CD8-positive, alpha-beta memory T cell (primary cell): Measurements from ENCODE around the gene BYSL. TPM values are rescaled to one million over a fixed set of nuclear protein-coding genes. Genes with fewer than 3 reads are reported as not detected.
A peak's percentile ranks its signal among the peaks of the same experiment; 100 is the strongest.

Experiments
- CTCF ChIA-PET: fragments of 350-600 bp; sonication (Branson Sonifier 250); formaldehyde crosslinking; loops from one replicate; lab custom pipeline; 2021; ENCODE audit warnings: antibody characterized with exemption; lab: Charles Lee
- POLR2A ChIA-PET: fragments of 350-600 bp; sonication (Branson Sonifier 250); formaldehyde crosslinking; loops from one replicate; lab custom pipeline; 2021; ENCODE audit warnings: antibody characterized with exemption; lab: Charles Lee
- DNase-seq, 5 donors: peaks; one replicate each; pipeline versions ENCODE4 v3.0.0 to v3.0.0-alpha.2; 2020 to 2022; ENCODE audit warnings: mixed read lengths in 1 of 5
- H3K27ac ChIP-seq: one replicate; pipeline ENCODE4 v1.7.0; 2013; ENCODE audit warnings: low read depth, mild to moderate bottlenecking, low read length, moderate library complexity
- H3K27me3 ChIP-seq: 2 replicates; pipeline ENCODE4 v1.7.0; 2013; ENCODE audit warnings: low read length, mild to moderate bottlenecking; ENCODE audit not compliant: insufficient read depth, poor library complexity, severe bottlenecking
- H3K36me3 ChIP-seq: 2 replicates; pipeline ENCODE4 v1.7.0; 2013; ENCODE audit warnings: mild to moderate bottlenecking, low read length, moderate library complexity; ENCODE audit not compliant: insufficient read depth
- H3K4me1 ChIP-seq: 2 replicates; pipeline ENCODE4 v1.7.0; 2013; ENCODE audit warnings: mild to moderate bottlenecking, low read length, moderate library complexity; ENCODE audit not compliant: insufficient read depth
- H3K4me3 ChIP-seq: 2 replicates; pipeline ENCODE4 v1.7.0; 2013; ENCODE audit warnings: mild to moderate bottlenecking, low read length
- H3K9me3 ChIP-seq: 2 replicates; pipeline ENCODE4 v1.7.0; 2013; ENCODE audit warnings: mild to moderate bottlenecking, low read length
- H3K27ac Mint-ChIP-seq, 8 donors: one replicate each; pipeline ENCODE4 v1.8.0; 2020 to 2021; ENCODE audit warnings: mixed read lengths in 8 of 8, mild to moderate bottlenecking in 6 of 8, inconsistent platforms in 3 of 8, moderate library complexity in 3 of 8
- H3K27me3 Mint-ChIP-seq, 2 donors: one replicate each; pipeline ENCODE4 v1.8.0; 2020 to 2021; ENCODE audit warnings: mixed read lengths in 2 of 2, mild to moderate bottlenecking in 1 of 2, moderate library complexity in 1 of 2
- H3K36me3 Mint-ChIP-seq, 3 donors: one replicate each; pipeline ENCODE4 v1.8.0; 2020 to 2021; ENCODE audit warnings: mixed read lengths in 3 of 3, inconsistent platforms in 1 of 3, mild to moderate bottlenecking in 1 of 3
- H3K4me1 Mint-ChIP-seq, 3 donors: one replicate each; pipeline ENCODE4 v1.8.0; 2020 to 2021; ENCODE audit warnings: mixed read lengths in 3 of 3, inconsistent platforms in 1 of 3, mild to moderate bottlenecking in 1 of 3
- H3K4me3 Mint-ChIP-seq, 7 donors: one replicate each; pipeline ENCODE4 v1.8.0; 2020 to 2021; ENCODE audit warnings: mixed read lengths in 7 of 7, mild to moderate bottlenecking in 6 of 7, moderate library complexity in 4 of 7, inconsistent platforms in 2 of 7
- H3K9me3 Mint-ChIP-seq, 5 donors: one replicate each; pipeline ENCODE4 v1.8.0; 2020 to 2022; ENCODE audit warnings: mixed read lengths in 5 of 5, mild to moderate bottlenecking in 3 of 5, moderate library complexity in 2 of 5, inconsistent platforms in 1 of 5
- polyA plus RNA-seq: library from polyadenylated mRNA; unstranded; fragments of 300-500 nt; fragmentation: Illumina TruSeq; gene quantifications from one replicate; pipeline ENCODE4 v1.2.3, GENCODE V29; 2021
- total RNA-seq, 2 experiments: library from RNA; stranded (reverse); gene quantifications; one replicate each; pipeline ENCODE4 v1.2.3, GENCODE V29; 2021

BYSL gene
- total and polyA plus RNA-seq, 3 experiments from 2014 or later, result 5.9 to 84.4 (median 80.5) TPM

DNA sequence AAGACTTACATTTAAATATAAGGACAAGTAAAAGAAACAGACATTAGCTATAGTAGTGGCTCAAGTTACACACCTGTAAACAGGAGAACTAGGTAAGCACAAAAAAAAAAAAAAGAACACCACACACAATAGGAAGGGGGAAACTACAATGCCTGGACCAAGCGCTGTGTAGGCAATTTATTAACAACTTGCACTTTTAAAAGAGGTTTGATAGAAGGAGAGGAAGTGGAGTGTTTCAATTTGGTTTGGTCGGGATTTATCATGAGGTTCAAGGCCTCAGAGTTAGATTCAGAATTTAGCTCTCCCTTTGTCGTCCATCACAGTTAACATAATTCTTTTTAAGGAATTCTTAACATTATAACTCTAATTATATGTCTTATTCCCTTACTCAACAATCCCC, 25.0 kb upstream of the BYSL start:
- H3K27me3 ChIP-seq, result no peaks in the 10 kb centered on the region
- Mint-ChIP-seq H3K4me3 (peak overlapping the region in 1 of 7 donors; percentile 26), H3K36me3 (peaks cover 0 to 8% (median 0%) of the 10 kb centered on the region in 3 donors), H3K9me3 (no peaks in the 10 kb centered on the region), H3K27me3 (no peaks in the 10 kb centered on the region), H3K4me1 (peaks cover 9 to 13% (median 11%) of the 10 kb centered on the region in 3 donors), H3K27ac (peak overlapping the region in 7 of 8 donors; percentile 41 to 98 (median 92))
- H3K9me3 ChIP-seq, result no peaks in the 10 kb centered on the region
- DNase-seq, result no peak
- H3K36me3 ChIP-seq, result no peaks in the 10 kb centered on the region
- CTCF ChIA-PET, result interaction anchor here (0.7 to 3.1 kb wide), 6 partner anchors 25 to 208 kb away, joined by 3 to 11 read pairs (median 4); partner anchors contain the start of genes BYSL, MED20 and TOMM6
- H3K4me1 ChIP-seq, result peaks cover 24% of the 10 kb centered on the region
- POLR2A ChIA-PET, result interaction anchor here (0.6 to 2.0 kb wide), 2 partner anchors 25 to 50 kb away, joined by 8 to 12 read pairs; partner anchors contain the start of genes BYSL and MED20
- peak overlapping the region; percentile 58 for H3K27ac ChIP-seq
- no peak overlapping the region for H3K4me3 ChIP-seq

DNA sequence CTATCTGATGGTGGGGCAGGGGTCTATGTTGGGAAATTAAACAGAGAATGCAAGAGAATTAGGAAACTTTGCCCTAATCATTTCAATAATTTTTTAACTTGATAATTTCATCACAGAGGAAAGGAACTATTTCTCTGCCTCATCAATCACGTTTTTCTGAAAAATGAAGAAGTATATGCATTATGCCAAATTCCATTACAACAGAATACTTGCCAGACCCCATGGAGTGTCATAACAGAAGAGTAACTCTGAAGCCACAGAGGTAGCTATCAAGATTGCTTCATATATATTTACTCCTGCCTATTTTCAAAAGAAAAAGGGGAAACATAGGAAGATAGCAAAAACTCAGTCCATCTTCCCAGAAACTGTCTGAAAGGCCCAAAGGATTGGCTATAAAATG, 20.4 kb upstream of the BYSL start:
- H3K4me3 Mint-ChIP-seq, result no peak overlapping the region
- POLR2A ChIA-PET, result no interaction called here
- DNase-seq, result no peak
- H3K36me3 ChIP-seq, result no peaks in the 10 kb centered on the region
- no peak overlapping the region for H3K4me3 ChIP-seq
- no peaks in the 10 kb centered on the region for H3K9me3 Mint-ChIP-seq
- no peak overlapping the region for H3K27ac Mint-ChIP-seq
- H3K27ac ChIP-seq, result no peak overlapping the region
- no peaks in the 10 kb centered on the region for H3K9me3 ChIP-seq
- H3K36me3 Mint-ChIP-seq, result peaks cover 0 to 16% (median 3%) of the 10 kb centered on the region in 3 donors
- no peaks in the 10 kb centered on the region for H3K27me3 Mint-ChIP-seq
- no peaks in the 10 kb centered on the region for H3K27me3 ChIP-seq
- CTCF ChIA-PET, result interaction anchor here (1.6 to 3.9 kb wide), 2 partner anchors 144 to 203 kb away, joined by 7 to 15 read pairs; no protein-coding TSS in a partner anchor
- H3K4me1 Mint-ChIP-seq, result peaks cover 22 to 30% (median 23%) of the 10 kb centered on the region in 3 donors
- H3K4me1 ChIP-seq, result peaks cover 22% of the 10 kb centered on the region

DNA sequence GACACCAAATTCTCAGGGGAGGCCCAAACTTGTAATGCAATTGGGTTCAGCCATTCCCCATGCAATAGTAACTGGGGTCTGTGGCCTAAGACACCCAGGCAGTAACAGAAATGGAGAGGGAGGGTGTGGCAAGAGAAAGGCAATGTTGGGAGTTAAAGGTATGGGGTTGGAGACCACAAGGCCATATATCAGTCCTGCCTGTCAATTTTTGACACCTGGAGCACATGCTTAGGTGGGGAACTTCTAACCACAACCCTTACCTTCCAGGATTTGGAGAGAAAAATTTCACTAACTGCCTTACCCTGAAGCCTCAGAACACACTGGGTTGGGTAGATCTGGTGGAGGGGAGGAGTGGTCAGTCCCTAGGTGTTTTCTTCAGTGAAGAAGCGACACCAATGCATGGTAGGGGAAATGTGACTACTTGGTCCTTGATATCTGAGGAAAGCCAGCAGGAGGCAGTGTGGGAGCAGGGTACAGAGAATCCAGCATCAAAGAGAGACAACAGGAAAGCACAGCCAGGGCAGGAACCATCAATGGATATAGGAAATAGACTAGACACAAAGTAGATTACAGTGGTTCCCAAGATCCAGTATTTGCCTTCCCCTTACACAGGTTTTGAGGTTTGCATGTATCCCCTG, 19.3 kb upstream of the BYSL start:
- Mint-ChIP-seq H3K4me1 (peaks cover 16 to 22% (median 18%) of the 10 kb centered on the region in 3 donors), H3K9me3 (no peaks in the 10 kb centered on the region), H3K4me3 (no peak overlapping the region), H3K27ac (peak overlapping the region in 5 of 8 donors; percentile 11 to 78 (median 47)), H3K36me3 (peaks cover 0 to 27% (median 7%) of the 10 kb centered on the region in 3 donors), H3K27me3 (no peaks in the 10 kb centered on the region)
- Histone ChIP-seq H3K4me3 (no peak overlapping the region), H3K27me3 (no peaks in the 10 kb centered on the region), H3K27ac (no peak overlapping the region), H3K36me3 (no peaks in the 10 kb centered on the region), H3K4me1 (peaks cover 13% of the 10 kb centered on the region), H3K9me3 (no peaks in the 10 kb centered on the region)
- DNase-seq, result peak; percentile 37 to 71 (median 51)
- ChIA-PET POLR2A (no interaction called here), CTCF (interaction anchor here (1.2 to 3.9 kb wide), 7 partner anchors 34 to 202 kb away, joined by 3 to 15 read pairs (median 6); no protein-coding TSS in a partner anchor)

GRCh38 chr6:41909727-41910126, 11.6 kb upstream of the BYSL start:
- H3K4me1 Mint-ChIP-seq, result peaks cover 17 to 24% (median 20%) of the 10 kb centered on the region in 3 donors
- H3K27ac Mint-ChIP-seq, result peak overlapping the region in 1 of 8 donors; percentile 33
- no peaks in the 10 kb centered on the region for H3K9me3 Mint-ChIP-seq
- peak overlapping the region in 1 of 7 donors; percentile 51 for H3K4me3 Mint-ChIP-seq
- peaks cover 0 to 66% (median 26%) of the 10 kb centered on the region in 3 donors for H3K36me3 Mint-ChIP-seq
- H3K4me3 ChIP-seq, result no peak overlapping the region
- no peaks in the 10 kb centered on the region for H3K27me3 Mint-ChIP-seq
- DNase-seq, result no peak
- peaks cover 4% of the 10 kb centered on the region for H3K4me1 ChIP-seq
- no peaks in the 10 kb centered on the region for H3K9me3 ChIP-seq
- no peak overlapping the region for H3K27ac ChIP-seq
- ChIA-PET CTCF (interaction anchor here (0.9 to 2.0 kb wide), 3 partner anchors 12 to 135 kb away, joined by 3 to 7 read pairs (median 3); partner anchors contain the start of genes BYSL and MED20), POLR2A (no interaction called here)
- no peaks in the 10 kb centered on the region for H3K27me3 ChIP-seq
- peaks cover 3% of the 10 kb centered on the region for H3K36me3 ChIP-seq

GRCh38 chr6:41914343-41914742, 7.0 kb upstream of the BYSL start:
- no peak overlapping the region for H3K4me3 Mint-ChIP-seq
- H3K4me3 ChIP-seq, result no peak overlapping the region
- no peaks in the 10 kb centered on the region for H3K9me3 Mint-ChIP-seq
- H3K27me3 Mint-ChIP-seq, result peaks cover 0 to 1% of the 10 kb centered on the region in 2 donors
- H3K4me1 ChIP-seq, result no peaks in the 10 kb centered on the region
- no peaks in the 10 kb centered on the region for H3K27me3 ChIP-seq
- H3K27ac ChIP-seq, result no peak overlapping the region
- ChIA-PET CTCF (interaction anchor here (1.3 kb wide), 1 partner anchor 190 kb away, joined by 3 read pairs; no protein-coding TSS in a partner anchor), POLR2A (no interaction called here)
- H3K4me1 Mint-ChIP-seq, result peaks cover 16 to 35% (median 16%) of the 10 kb centered on the region in 3 donors
- H3K36me3 ChIP-seq, result no peaks in the 10 kb centered on the region
- H3K27ac Mint-ChIP-seq, result peak overlapping the region in 4 of 8 donors; percentile 46 to 91 (median 66)
- H3K9me3 ChIP-seq, result no peaks in the 10 kb centered on the region
- no peak for DNase-seq
- H3K36me3 Mint-ChIP-seq, result peaks cover 0 to 42% (median 11%) of the 10 kb centered on the region in 3 donors

- Mint-ChIP-seq H3K9me3 (no peaks in the 10 kb centered on the region), H3K27me3 (peaks cover 0 to 1% of the 10 kb centered on the region in 2 donors), H3K4me3 (peak overlapping the region in 1 of 7 donors; percentile 52), H3K4me1 (peaks cover 15 to 37% (median 18%) of the 10 kb centered on the region in 3 donors), H3K36me3 (peaks cover 0 to 39% (median 9%) of the 10 kb centered on the region in 3 donors), H3K27ac (peak overlapping the region in 1 of 8 donors; percentile 7)
- DNase-seq, result no peak
- Histone ChIP-seq H3K36me3 (no peaks in the 10 kb centered on the region), H3K9me3 (no peaks in the 10 kb centered on the region), H3K27me3 (no peaks in the 10 kb centered on the region), H3K4me1 (peaks cover 3% of the 10 kb centered on the region), H3K4me3 (no peak overlapping the region), H3K27ac (no peak overlapping the region)
- POLR2A ChIA-PET, result no interaction called here
- CTCF ChIA-PET, result interaction anchor here (1.3 kb wide), 1 partner anchor 189 kb away, joined by 3 read pairs; no protein-coding TSS in a partner anchor
Measured at GRCh38 chr6:41914869-41915530, 6.3 kb upstream of the BYSL start.

- no peak for DNase-seq
- ChIA-PET CTCF (no interaction called here), POLR2A (no interaction called here)
Measured at GRCh38 chr6:41917528-41917927, 3.8 kb upstream of the BYSL start.

More at GRCh38 chr6:41917528-41917927, 3.8 kb upstream of the BYSL start:
- Histone ChIP-seq H3K9me3 (no peaks in the 10 kb centered on the region), H3K36me3 (no peaks in the 10 kb centered on the region), H3K4me3 (no peak overlapping the region), H3K27me3 (no peaks in the 10 kb centered on the region), H3K27ac (no peak overlapping the region), H3K4me1 (peaks cover 19% of the 10 kb centered on the region)
- Mint-ChIP-seq H3K27ac (peak overlapping the region in 1 of 8 donors; percentile 50), H3K4me3 (peak overlapping the region in 1 of 7 donors; percentile 69), H3K9me3 (no peaks in the 10 kb centered on the region), H3K36me3 (peaks cover 0 to 42% (median 9%) of the 10 kb centered on the region in 3 donors), H3K27me3 (peaks cover 0 to 8% of the 10 kb centered on the region in 2 donors), H3K4me1 (peaks cover 35 to 56% (median 37%) of the 10 kb centered on the region in 3 donors)
